ENCODE measurements around the gene CPLX1.

DNA sequence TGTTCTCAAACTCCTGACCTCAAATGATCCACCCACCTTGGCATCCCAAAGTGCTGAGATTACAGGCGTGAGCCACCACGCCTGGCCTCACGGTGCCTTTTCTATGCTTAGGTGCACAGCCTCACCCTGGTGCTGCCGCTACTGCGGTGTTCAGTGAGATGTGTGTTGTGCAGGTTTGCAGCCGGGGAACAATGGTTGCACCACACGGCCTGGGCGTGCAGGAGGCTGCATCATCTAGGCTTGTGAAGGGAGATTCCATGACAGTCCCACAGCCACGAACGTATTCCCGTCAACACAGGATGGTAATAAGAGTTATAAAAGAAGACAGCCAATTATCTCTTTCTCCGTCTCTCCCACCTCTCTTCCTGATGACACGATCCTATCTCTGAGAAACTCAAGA lies 22.0 kb downstream of the CPLX1 start:
- TF ChIP-seq, protein P1, sequence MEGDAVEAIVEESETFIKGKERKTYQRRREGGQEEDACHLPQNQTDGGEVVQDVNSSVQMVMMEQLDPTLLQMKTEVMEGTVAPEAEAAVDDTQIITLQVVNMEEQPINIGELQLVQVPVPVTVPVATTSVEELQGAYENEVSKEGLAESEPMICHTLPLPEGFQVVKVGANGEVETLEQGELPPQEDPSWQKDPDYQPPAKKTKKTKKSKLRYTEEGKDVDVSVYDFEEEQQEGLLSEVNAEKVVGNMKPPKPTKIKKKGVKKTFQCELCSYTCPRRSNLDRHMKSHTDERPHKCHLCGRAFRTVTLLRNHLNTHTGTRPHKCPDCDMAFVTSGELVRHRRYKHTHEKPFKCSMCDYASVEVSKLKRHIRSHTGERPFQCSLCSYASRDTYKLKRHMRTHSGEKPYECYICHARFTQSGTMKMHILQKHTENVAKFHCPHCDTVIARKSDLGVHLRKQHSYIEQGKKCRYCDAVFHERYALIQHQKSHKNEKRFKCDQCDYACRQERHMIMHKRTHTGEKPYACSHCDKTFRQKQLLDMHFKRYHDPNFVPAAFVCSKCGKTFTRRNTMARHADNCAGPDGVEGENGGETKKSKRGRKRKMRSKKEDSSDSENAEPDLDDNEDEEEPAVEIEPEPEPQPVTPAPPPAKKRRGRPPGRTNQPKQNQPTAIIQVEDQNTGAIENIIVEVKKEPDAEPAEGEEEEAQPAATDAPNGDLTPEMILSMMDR (conservative IDR thresholded peaks at IDR 0.05) = no peak
- TF ChIP-seq EZH2 (IDR thresholded peaks at IDR 0.05; ENCODE audit: low read depth) = no peak

Data from PC-9 (cell line).